B cell (primary cell): ENCODE measurements around the gene MRGPRG. TPM values are rescaled to one million over a fixed set of nuclear protein-coding genes. Genes with fewer than 3 reads are reported as not detected.

ENCODE experiments used
- ATAC-seq: fragments of 200-7000 bp; cut with Tn5 transposase; one replicate; pipeline ENCODE4 v1.10.0; 2021; ENCODE audit warnings: low read depth, mild to moderate bottlenecking, moderate number of reproducible peaks, moderate library complexity
- CTCF ChIA-PET: fragments of 350-600 bp; sonication (Branson Sonifier 250); formaldehyde crosslinking; loops from one replicate; lab custom pipeline; 2021; ENCODE audit warnings: antibody characterized with exemption, inconsistent platforms; lab: Charles Lee
- POLR2A ChIA-PET: fragments of 350-600 bp; sonication (Branson Sonifier 250); formaldehyde crosslinking; loops from one replicate; lab custom pipeline; 2021; ENCODE audit warnings: antibody characterized with exemption; lab: Charles Lee
- DNase-seq: peaks from one replicate; pipeline ENCODE4 v3.0.0; 2013
- H2AFZ ChIP-seq: 2 replicates; pipeline ENCODE4 v1.6.1; 2012; ENCODE audit warnings: mild to moderate bottlenecking, low read depth, low read length; ENCODE audit not compliant: insufficient read depth, poor library complexity, severe bottlenecking
- H3K27ac ChIP-seq, 2 donors: 1 replicate in 1 of 2; 2 replicates in 1 of 2; pipeline ENCODE4 v1.5.1; 2012 to 2013; ENCODE audit warnings: low read length in 2 of 2, mild to moderate bottlenecking in 2 of 2, moderate library complexity in 1 of 2
- H3K27me3 ChIP-seq, 4 experiments: fragments of 200-600 bp in 1 of 4; sonication (generic) in 1 of 4; replicated peaks in 1 of 4; 1 replicate in 2 of 4; 2 replicates in 2 of 4; pipeline versions ENCODE4 v1.6.1 to v1.7.0; 2013 to 2016; ENCODE audit warnings: low read length in 3 of 4, mild to moderate bottlenecking in 2 of 4, mixed read lengths in 1 of 4, moderate library complexity in 1 of 4; ENCODE audit not compliant: insufficient read depth in 4 of 4, control insufficient read depth in 3 of 4; ENCODE audit errors: control extremely low read depth in 1 of 4
- H3K36me3 ChIP-seq, 2 experiments: replicated peaks in 1 of 2; 1 replicate in 1 of 2; 2 replicates in 1 of 2; pipeline versions ENCODE4 v1.6.1 to v1.7.1; 2013; ENCODE audit warnings: low read length in 1 of 2; ENCODE audit not compliant: insufficient read depth in 2 of 2, control insufficient read depth in 1 of 2; ENCODE audit errors: control extremely low read depth in 1 of 2, extremely low read depth in 1 of 2
- H3K4me1 ChIP-seq, 2 donors: fragments of 200-600 bp in 1 of 2; sonication (generic) in 1 of 2; 1 replicate in 1 of 2; 2 replicates in 1 of 2; pipeline versions ENCODE4 v1.5.1 to v1.6.1; 2013 to 2017; ENCODE audit warnings: low read length in 2 of 2; ENCODE audit not compliant: control insufficient read depth in 2 of 2, insufficient read depth in 2 of 2
- H3K4me2 ChIP-seq: replicated peaks from 2 replicates; pipeline ENCODE3; 2012; ENCODE audit warnings: mild to moderate bottlenecking, low read depth, low read length; ENCODE audit not compliant: poor library complexity, severe bottlenecking
- H3K4me3 ChIP-seq, 5 experiments: fragments of 200-600 bp in 1 of 5; sonication (generic) in 1 of 5; 1 replicate in 3 of 5; 2 replicates in 2 of 5; pipeline versions ENCODE4 v1.5.1 to v1.7.0; 2011 to 2016; ENCODE audit warnings: low read length in 4 of 5, mild to moderate bottlenecking in 4 of 5, low read depth in 2 of 5, control low read depth in 1 of 5, moderate library complexity in 1 of 5; ENCODE audit not compliant: insufficient read depth in 1 of 5; ENCODE audit errors: control extremely low read depth in 1 of 5, extremely low read depth in 1 of 5
- H3K79me2 ChIP-seq: fragments of 200-600 bp; sonication (generic); one replicate; pipeline ENCODE4 v1.6.0; 2016; ENCODE audit warnings: low read length; ENCODE audit not compliant: control insufficient read depth, insufficient read depth
- H3K9ac ChIP-seq: fragments of 200-600 bp; sonication (generic); 2 replicates; pipeline ENCODE4 v1.6.1; 2017; ENCODE audit warnings: mild to moderate bottlenecking, low read length, moderate library complexity
- H3K9me3 ChIP-seq, 3 donors: one replicate each; pipeline versions ENCODE4 v1.6.1 to v1.7.1; 2013; ENCODE audit warnings: low read length in 2 of 3; ENCODE audit not compliant: control insufficient read depth in 2 of 3, insufficient read depth in 1 of 3; ENCODE audit errors: control extremely low read depth in 1 of 3
- H4K20me1 ChIP-seq: 2 replicates; pipeline ENCODE4 v1.6.0; 2012; ENCODE audit warnings: mild to moderate bottlenecking, low read length; ENCODE audit not compliant: insufficient read depth, control insufficient read depth, poor library complexity, severe bottlenecking
- H3K27ac Mint-ChIP-seq: one replicate; pipeline ENCODE4 v1.8.0; 2021; ENCODE audit warnings: mixed read lengths
- H3K27me3 Mint-ChIP-seq: one replicate; pipeline ENCODE4 v1.8.0; 2021; ENCODE audit warnings: mixed read lengths
- H3K4me1 Mint-ChIP-seq: one replicate; pipeline ENCODE4 v1.8.0; 2021; ENCODE audit warnings: mixed read lengths
- H3K4me3 Mint-ChIP-seq: one replicate; pipeline ENCODE4 v1.8.0; 2021; ENCODE audit warnings: mixed read lengths
- H3K9me3 Mint-ChIP-seq: one replicate; pipeline ENCODE4 v1.8.0; 2022; ENCODE audit warnings: mixed read lengths; ENCODE audit not compliant: insufficient read depth
- CTCF ChIP-seq: fragments of 200-600 bp; IDR thresholded peaks from one replicate; pipeline ENCODE4 v1.8.0; 2022; ENCODE audit warnings: antibody characterized with exemption, mild to moderate bottlenecking
- EZH2 ChIP-seq: IDR thresholded peaks from 2 replicates; pipeline ENCODE4 v1.6.1; 2012; ENCODE audit warnings: borderline replicate concordance, low read depth, mild to moderate bottlenecking, moderate library complexity, low read length; ENCODE audit not compliant: insufficient read depth, poor library complexity, severe bottlenecking
- WGBS: methylation state at CpG from one replicate; pipeline ENCODE4 v1.1.5; 2013; ENCODE audit warnings: missing lambda C conversion rate; ENCODE audit not compliant: insufficient coverage; 5-methylcytosine and 5-hydroxymethylcytosine counted together
- intact Hi-C: fragments of 100-400 bp; cut with micrococcal nuclease; formaldehyde crosslinking; loops from one replicate; pipeline ENCODE4 v1.10.0; 2022
- polyA plus RNA-seq: library from polyadenylated mRNA; depleted of rRNA; stranded (reverse); fragments of >200 nt; gene quantifications from 2 replicates; pipeline ENCODE4 v1.2.3, GENCODE V29; 2012
- total RNA-seq, 2 donors: library from RNA; stranded (reverse); fragments of 120-200 nt in 1 of 2; gene quantifications; 1 replicate in 1 of 2; 2 replicates in 1 of 2; pipeline versions ENCODE4 v1.2.3 to v1.2.4, GENCODE V29; 2013 to 2022

The MRGPRG gene
- total and polyA plus RNA-seq, 2 donors (not counting 1 experiment from before 2014, with no cell fraction given), result not detected

GRCh38 chr11:3199537-3200295 lies 18.9 kb downstream of the MRGPRG start:
- H3K27me3 Mint-ChIP-seq, result peaks cover 5% of the 10 kb centered on the region
- intact Hi-C loops, result no loop called here
- H3K27ac Mint-ChIP-seq, result no peak overlapping the region
- peaks cover 0 to 11% (median 2%) of the 10 kb centered on the region in 4 experiments for H3K27me3 ChIP-seq
- no peak overlapping the region for H3K27ac ChIP-seq
- no peak overlapping the region for H3K9ac ChIP-seq
- H3K79me2 ChIP-seq, result no peaks in the 10 kb centered on the region
- no peaks in the 10 kb centered on the region for H4K20me1 ChIP-seq
- WGBS, result 89% methylated on average over 19 of the region's 19 CpGs
- H3K4me3 ChIP-seq, result no peak overlapping the region
- no peaks in the 10 kb centered on the region for H3K4me1 ChIP-seq
- ChIA-PET POLR2A (no interaction called here), CTCF (no interaction called here)
- TF ChIP-seq EZH2 (no peak), CTCF (no peak)
- no peak for DNase-seq
- no peaks in the 10 kb centered on the region for H3K9me3 Mint-ChIP-seq
- no peaks in the 10 kb centered on the region for H3K4me1 Mint-ChIP-seq
- no peak for ATAC-seq
- H3K9me3 ChIP-seq, result peaks cover 0 to 4% (median 0%) of the 10 kb centered on the region in 3 donors
- no peak overlapping the region for H2AFZ ChIP-seq
- H3K4me3 Mint-ChIP-seq, result no peak overlapping the region
- no peak overlapping the region for H3K4me2 ChIP-seq
- H3K36me3 ChIP-seq, result no peaks in the 10 kb centered on the region

GRCh38 chr11:3198815-3199214 lies 19.8 kb downstream of the MRGPRG start:
- Mint-ChIP-seq H3K27ac (no peak overlapping the region), H3K4me1 (no peaks in the 10 kb centered on the region), H3K9me3 (no peaks in the 10 kb centered on the region), H3K27me3 (peaks cover 5% of the 10 kb centered on the region), H3K4me3 (no peak overlapping the region)
- H2AFZ ChIP-seq, result no peak overlapping the region
- no peaks in the 10 kb centered on the region for H3K4me1 ChIP-seq
- no peak for DNase-seq
- POLR2A ChIA-PET, result no interaction called here
- H3K27ac ChIP-seq, result no peak overlapping the region
- H3K4me2 ChIP-seq, result no peak overlapping the region
- no peak overlapping the region for H3K4me3 ChIP-seq
- no peak for TF ChIP-seq CTCF
- no peak for TF ChIP-seq EZH2
- no peak for ATAC-seq
- CTCF ChIA-PET, result no interaction called here
- H4K20me1 ChIP-seq, result no peaks in the 10 kb centered on the region
- H3K9ac ChIP-seq, result no peak overlapping the region
- WGBS, result 91% methylated on average over 15 of the region's 15 CpGs
- intact Hi-C loops, result no loop called here
- no peaks in the 10 kb centered on the region for H3K79me2 ChIP-seq
- H3K36me3 ChIP-seq, result no peaks in the 10 kb centered on the region
- H3K9me3 ChIP-seq, result no peaks in the 10 kb centered on the region
- H3K27me3 ChIP-seq, result peaks cover 0 to 9% (median 2%) of the 10 kb centered on the region in 4 experiments
